GM21360 (cell line): ENCODE data around the gene SREBF2.

Experiments used
- ATAC-seq: cut with Tn5 transposase; IDR thresholded peaks from one replicate; pipeline ENCODE4 v1.9.1; 2021; ENCODE audit warnings: mild to moderate bottlenecking, moderate library complexity; ENCODE audit not compliant: unreplicated experiment

Gene SREBF2

GRCh38 chr22:41875531-41876270, 42.8 kb downstream of the SREBF2 start:
- ATAC-seq: no peak

GRCh38 chr22:41876275-41876674, 43.4 kb downstream of the SREBF2 start:
- ATAC-seq: no peak

GRCh38 chr22:41876675-41877074, 43.8 kb downstream of the SREBF2 start:
- ATAC-seq: no peak

GRCh38 chr22:41880653-41881052, 47.7 kb downstream of the SREBF2 start:
- ATAC-seq: no peak

GRCh38 chr22:41883400-41883799, 50.5 kb downstream of the SREBF2 start:
- ATAC-seq: no peak

GRCh38 chr22:41885116-41885515, 52.2 kb downstream of the SREBF2 start:
- no peak for ATAC-seq

- ATAC-seq: no peak
Observed at GRCh38 chr22:41885516-41885915, 52.6 kb downstream of the SREBF2 start.

- no peak for ATAC-seq
Observed at GRCh38 chr22:41888627-41889200, 55.8 kb downstream of the SREBF2 start.

- no peak for ATAC-seq
Observed at GRCh38 chr22:41891407-41891806, 58.5 kb downstream of the SREBF2 start.

GRCh38 chr22:41892721-41893120, 59.8 kb downstream of the SREBF2 start:
- ATAC-seq: no peak

GRCh38 chr22:41893591-41894375, 60.9 kb downstream of the SREBF2 start:
- ATAC-seq: no peak

- no peak for ATAC-seq
Observed at GRCh38 chr22:41898645-41899044, 65.7 kb downstream of the SREBF2 start.

- ATAC-seq: no peak
Observed at GRCh38 chr22:41899110-41899509, 66.2 kb downstream of the SREBF2 start.

- ATAC-seq: no peak
Observed at GRCh38 chr22:41899992-41900651, 67.2 kb downstream of the SREBF2 start.

GRCh38 chr22:41900652-41901312, 67.9 kb downstream of the SREBF2 start:
- ATAC-seq: no peak

GRCh38 chr22:41902016-41902415, 69.1 kb downstream of the SREBF2 start:
- no peak for ATAC-seq

GRCh38 chr22:41902932-41903421, 70.1 kb downstream of the SREBF2 start:
- ATAC-seq: no peak

- ATAC-seq: no peak
Observed at GRCh38 chr22:41904450-41905410, 71.8 kb downstream of the SREBF2 start.

- ATAC-seq: no peak
Observed at GRCh38 chr22:41905411-41906202, 72.7 kb downstream of the SREBF2 start.
